KG1 (cell line): Measurements from ENCODE around the gene TEX10.
"Not testable (repeated sequence)": the region's sequence is repeated elsewhere in the genome, so short reads cannot be mapped to it uniquely, and the experiment has no call there.

Source experiments
- DNase-seq: peaks from one replicate; lab custom pipeline; 2025; lab: John Stamatoyannopoulos, UW

TEX10 gene

GRCh38 chr9:100350188-100350587 is 2.6 kb downstream of the TEX10 start:
- DNase-seq: no peak

GRCh38 chr9:100346836-100347235 is 5.9 kb downstream of the TEX10 start:
- no peak for DNase-seq

GRCh38 chr9:100341889-100342288 is 10.9 kb downstream of the TEX10 start:
- DNase-seq: no peak

GRCh38 chr9:100340224-100340623 is 12.5 kb downstream of the TEX10 start:
- no peak for DNase-seq

- not testable (repeated sequence) for DNase-seq
These were observed 14.0 kb downstream of the TEX10 start for GRCh38 chr9:100338736-100339135.

- DNase-seq: no peak
These were observed 28.0 kb downstream of the TEX10 start for GRCh38 chr9:100324594-100325200.

- DNase-seq: no peak
These were observed 29.7 kb downstream of the TEX10 start for GRCh38 chr9:100322954-100323536.

GRCh38 chr9:100317706-100318105 is 35.0 kb downstream of the TEX10 start:
- DNase-seq: no peak

- DNase-seq: no peak
These were observed 37.2 kb downstream of the TEX10 start for GRCh38 chr9:100315561-100315960.

GRCh38 chr9:100309992-100310391 is 42.8 kb downstream of the TEX10 start:
- DNase-seq: no peak

GRCh38 chr9:100308965-100309564 is 43.7 kb downstream of the TEX10 start:
- DNase-seq: no peak

GRCh38 chr9:100307080-100307479 is 45.7 kb downstream of the TEX10 start:
- DNase-seq: no peak

- DNase-seq: no peak
These were observed 46.5 kb downstream of the TEX10 start for GRCh38 chr9:100306283-100306682.

GRCh38 chr9:100303747-100304146 is 49.0 kb downstream of the TEX10 start:
- no peak for DNase-seq

GRCh38 chr9:100298378-100298777 is 54.4 kb downstream of the TEX10 start:
- no peak for DNase-seq

GRCh38 chr9:100296407-100296806 is 56.3 kb downstream of the TEX10 start:
- DNase-seq: no peak

GRCh38 chr9:100295240-100295639 is 57.5 kb downstream of the TEX10 start:
- DNase-seq: no peak

GRCh38 chr9:100294806-100295205 is 57.9 kb downstream of the TEX10 start:
- DNase-seq: no peak

- DNase-seq: no peak
These were observed 58.4 kb downstream of the TEX10 start for GRCh38 chr9:100294341-100294740.

- no peak for DNase-seq
These were observed 60.3 kb downstream of the TEX10 start for GRCh38 chr9:100292414-100292813.

GRCh38 chr9:100290714-100291113 is 62.0 kb downstream of the TEX10 start:
- DNase-seq: no peak

GRCh38 chr9:100287186-100287585 is 65.6 kb downstream of the TEX10 start:
- no peak for DNase-seq

- no peak for DNase-seq
These were observed 66.5 kb downstream of the TEX10 start for GRCh38 chr9:100286257-100286656.

GRCh38 chr9:100285601-100286000 is 67.1 kb downstream of the TEX10 start:
- DNase-seq: no peak
